ENCODE measurements around the gene CCDC88C. TPM values are rescaled to one million over a fixed set of nuclear protein-coding genes. Genes with fewer than 3 reads are reported as not detected.

CCDC88C gene
- total and polyA plus RNA-seq, 11 donors, result 2.4 to 15.6 (median 4.8) TPM

GRCh38 chr14:91294153-91294552 is 123.5 kb downstream of the CCDC88C start:
- Histone ChIP-seq H3K36me3 (peaks cover 0 to 85% (median 5%) of the 10 kb centered on the region in 9 donors), H3K4me1 (peaks cover 0 to 6% (median 0%) of the 10 kb centered on the region in 12 donors), H3K4me3 (no peak overlapping the region), H3K27me3 (no peaks in the 10 kb centered on the region), H3K27ac (peak overlapping the region in 1 of 12 donors; percentile 7), H3K9me3 (no peaks in the 10 kb centered on the region)
- 52 to 61% (median 53%) methylated on average over 7 of the region's 7 CpGs for WGBS, 4 donors
- intact Hi-C loops (cut with DNase I), result no loop called here
- no peak for TF ChIP-seq POLR2A (IDR thresholded peaks at IDR 0.05)
- TF ChIP-seq, protein P1, sequence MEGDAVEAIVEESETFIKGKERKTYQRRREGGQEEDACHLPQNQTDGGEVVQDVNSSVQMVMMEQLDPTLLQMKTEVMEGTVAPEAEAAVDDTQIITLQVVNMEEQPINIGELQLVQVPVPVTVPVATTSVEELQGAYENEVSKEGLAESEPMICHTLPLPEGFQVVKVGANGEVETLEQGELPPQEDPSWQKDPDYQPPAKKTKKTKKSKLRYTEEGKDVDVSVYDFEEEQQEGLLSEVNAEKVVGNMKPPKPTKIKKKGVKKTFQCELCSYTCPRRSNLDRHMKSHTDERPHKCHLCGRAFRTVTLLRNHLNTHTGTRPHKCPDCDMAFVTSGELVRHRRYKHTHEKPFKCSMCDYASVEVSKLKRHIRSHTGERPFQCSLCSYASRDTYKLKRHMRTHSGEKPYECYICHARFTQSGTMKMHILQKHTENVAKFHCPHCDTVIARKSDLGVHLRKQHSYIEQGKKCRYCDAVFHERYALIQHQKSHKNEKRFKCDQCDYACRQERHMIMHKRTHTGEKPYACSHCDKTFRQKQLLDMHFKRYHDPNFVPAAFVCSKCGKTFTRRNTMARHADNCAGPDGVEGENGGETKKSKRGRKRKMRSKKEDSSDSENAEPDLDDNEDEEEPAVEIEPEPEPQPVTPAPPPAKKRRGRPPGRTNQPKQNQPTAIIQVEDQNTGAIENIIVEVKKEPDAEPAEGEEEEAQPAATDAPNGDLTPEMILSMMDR (IDR thresholded peaks at IDR 0.05), result no peak
- ATAC-seq (peak; percentile 35 to 89 (median 80)), DNase-seq (peak in 4 of 5 donors; percentile 25 to 62 (median 47))

- 32 to 66% (median 50%) methylated on average over 12 of the region's 12 CpGs for WGBS, 4 donors
- peaks cover 0 to 85% (median 5%) of the 10 kb centered on the region in 9 donors for H3K36me3 ChIP-seq
- TF ChIP-seq, protein P1 (IDR thresholded peaks at IDR 0.05), result no peak
- no peak for TF ChIP-seq POLR2A (IDR thresholded peaks at IDR 0.05)
- DNase-seq, result no peak
- no peaks in the 10 kb centered on the region for H3K9me3 ChIP-seq
- H3K4me3 ChIP-seq, result no peak overlapping the region
- ATAC-seq, result no peak
- H3K4me1 ChIP-seq, result no peaks in the 10 kb centered on the region
- intact Hi-C loops (cut with DNase I), result no loop called here
- no peaks in the 10 kb centered on the region for H3K27me3 ChIP-seq
- no peak overlapping the region for H3K27ac ChIP-seq
These were observed 124.3 kb downstream of the CCDC88C start for GRCh38 chr14:91293281-91293680.

DNA sequence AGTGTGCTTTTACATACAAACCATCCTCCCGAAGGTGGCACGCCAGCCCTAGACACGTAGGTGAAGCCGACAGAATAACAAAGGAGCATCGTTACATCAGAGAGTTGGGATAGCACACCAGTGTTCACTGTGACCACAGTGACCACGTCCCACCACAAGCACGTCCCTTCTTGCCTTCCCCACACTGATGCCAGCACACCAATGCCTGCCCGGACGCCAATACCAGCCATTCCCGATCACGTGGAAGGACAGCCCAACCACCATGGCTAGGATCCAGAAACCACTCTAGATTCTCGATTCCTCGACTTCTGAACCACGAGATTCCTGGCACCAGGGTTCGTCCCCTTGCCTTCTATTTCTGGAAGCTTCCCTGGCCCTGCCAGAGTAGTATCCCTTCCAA is 125.1 kb downstream of the CCDC88C start:
- H3K36me3 ChIP-seq, result peaks cover 0 to 85% (median 5%) of the 10 kb centered on the region in 9 donors
- H3K4me3 ChIP-seq, result no peak overlapping the region
- no peak overlapping the region for H3K27ac ChIP-seq
- WGBS, 4 donors, result 81 to 89% (median 83%) methylated on average over 15 of the region's 15 CpGs
- intact Hi-C loops (cut with DNase I), result no loop called here
- H3K4me1 ChIP-seq, result no peaks in the 10 kb centered on the region
- ATAC-seq (no peak), DNase-seq (no peak)
- H3K27me3 ChIP-seq, result no peaks in the 10 kb centered on the region
- TF ChIP-seq, protein P1 (IDR thresholded peaks at IDR 0.05), result no peak
- TF ChIP-seq POLR2A (IDR thresholded peaks at IDR 0.05), result no peak
- no peaks in the 10 kb centered on the region for H3K9me3 ChIP-seq

- intact Hi-C loops (cut with DNase I), result no loop called here
- ATAC-seq, result no peak
These were observed 125.7 kb downstream of the CCDC88C start for GRCh38 chr14:91291786-91292405.

More at GRCh38 chr14:91291786-91292405, 125.7 kb downstream of the CCDC88C start:
- WGBS, 4 donors, result 93 to 95% (median 95%) methylated on average over 19 to 21 of the region's 21 CpGs
- H3K27me3 ChIP-seq, result no peaks in the 10 kb centered on the region
- H3K4me1 ChIP-seq, result no peaks in the 10 kb centered on the region
- TF ChIP-seq POLR2A (IDR thresholded peaks at IDR 0.05), result no peak
- TF ChIP-seq, protein P1 (IDR thresholded peaks at IDR 0.05), result no peak
- H3K9me3 ChIP-seq, result no peaks in the 10 kb centered on the region
- H3K27ac ChIP-seq, result no peak overlapping the region
- no peak overlapping the region for H3K4me3 ChIP-seq
- no peak for DNase-seq
- H3K36me3 ChIP-seq, result peaks cover 0 to 81% (median 5%) of the 10 kb centered on the region in 9 donors
